Liver (tissue), 9 donors: ENCODE data around the gene CD247. TPM values are rescaled to one million over a fixed set of nuclear protein-coding genes. Genes with fewer than 3 reads are reported as not detected.

Experiments
- DNase-seq: peaks from one replicate; pipeline ENCODE4 v3.0.0-alpha.2; 2017; ENCODE audit warnings: low spot score
- H3K27ac ChIP-seq, 2 donors: one replicate each; pipeline ENCODE4 v1.7.0; 2013; ENCODE audit warnings: inconsistent platforms in 2 of 2, low read length in 2 of 2, control low read depth in 1 of 2, low read depth in 1 of 2, mild to moderate bottlenecking in 1 of 2
- H3K27me3 ChIP-seq, 4 donors: one replicate each; pipeline versions ENCODE4 v1.6.1 to v1.7.0; 2013; ENCODE audit warnings: low read length in 3 of 4, inconsistent platforms in 1 of 4, mild to moderate bottlenecking in 1 of 4, moderate library complexity in 1 of 4; ENCODE audit not compliant: control insufficient read depth in 4 of 4, insufficient read depth in 4 of 4
- H3K36me3 ChIP-seq, 4 donors: one replicate each; pipeline versions ENCODE4 v1.6.1 to v1.7.0; 2013; ENCODE audit warnings: low read length in 3 of 4, mild to moderate bottlenecking in 3 of 4, low read depth in 1 of 4, moderate library complexity in 1 of 4; ENCODE audit not compliant: control insufficient read depth in 4 of 4, insufficient read depth in 3 of 4
- H3K4me1 ChIP-seq, 4 donors: one replicate each; pipeline versions ENCODE4 v1.6.1 to v1.7.0; 2013; ENCODE audit warnings: low read length in 3 of 4, mild to moderate bottlenecking in 3 of 4, moderate library complexity in 1 of 4; ENCODE audit not compliant: control insufficient read depth in 4 of 4, insufficient read depth in 4 of 4
- H3K4me3 ChIP-seq, 3 donors: one replicate each; pipeline versions ENCODE4 v1.6.1 to v1.7.0; 2013; ENCODE audit warnings: low read length in 3 of 3, control low read depth in 1 of 3, low read depth in 1 of 3, mild to moderate bottlenecking in 1 of 3
- H3K9ac ChIP-seq, 2 donors: one replicate each; pipeline ENCODE4 v1.7.0; 2013; ENCODE audit warnings: low read length in 2 of 2, mild to moderate bottlenecking in 2 of 2, moderate library complexity in 2 of 2, control low read depth in 1 of 2, low read depth in 1 of 2
- H3K9me3 ChIP-seq, 4 donors: one replicate each; pipeline versions ENCODE4 v1.6.1 to v1.7.0; 2013; ENCODE audit warnings: low read length in 3 of 4; ENCODE audit not compliant: control insufficient read depth in 4 of 4
- CTCF ChIP-seq: fragments of 150-350 bp; IDR thresholded peaks from 2 replicates; pipeline ENCODE4 v1.5.1; 2017; ENCODE audit warnings: improper control_type of control experiment, low read depth, low read length; ENCODE audit not compliant: missing input control
- EGR1 ChIP-seq, 2 donors: IDR thresholded peaks; 2 replicates each; pipeline ENCODE4 v1.6.1; 2016 to 2018; ENCODE audit warnings: antibody characterized with exemption in 2 of 2, low read depth in 2 of 2
- FOXA1 ChIP-seq: IDR thresholded peaks from 2 replicates; pipeline ENCODE4 v1.6.1; 2016; ENCODE audit warnings: antibody characterized with exemption
- GABPA ChIP-seq, 2 donors: IDR thresholded peaks in 1 of 2; conservative IDR thresholded peaks in 1 of 2; 2 replicates each; pipeline ENCODE4 v1.6.1; 2016; ENCODE audit warnings: antibody characterized with exemption in 2 of 2, mild to moderate bottlenecking in 1 of 2, moderate library complexity in 1 of 2
- HNF4A ChIP-seq, 2 donors: conservative IDR thresholded peaks; 2 replicates each; pipeline ENCODE4 v1.6.1; 2016; ENCODE audit warnings: antibody characterized with exemption in 2 of 2, mild to moderate bottlenecking in 2 of 2
- HNF4G ChIP-seq: IDR thresholded peaks from 2 replicates; pipeline ENCODE4 v1.6.1; 2016; ENCODE audit warnings: antibody characterized with exemption
- NR2F2 ChIP-seq: IDR thresholded peaks from 2 replicates; pipeline ENCODE4 v1.6.1; 2016; ENCODE audit warnings: antibody characterized with exemption
- RXRA ChIP-seq, 2 donors: IDR thresholded peaks; 2 replicates each; pipeline ENCODE4 v1.6.1; 2017 to 2018; ENCODE audit warnings: antibody characterized with exemption in 2 of 2, mild to moderate bottlenecking in 1 of 2
- SP1 ChIP-seq: IDR thresholded peaks from 2 replicates; pipeline ENCODE4 v1.6.1; 2018; ENCODE audit warnings: antibody characterized with exemption, mild to moderate bottlenecking
- TAF1 ChIP-seq: conservative IDR thresholded peaks from 2 replicates; pipeline ENCODE4 v1.6.1; 2016; ENCODE audit warnings: antibody characterized with exemption, mild to moderate bottlenecking
- YY1 ChIP-seq: IDR thresholded peaks from 2 replicates; pipeline ENCODE4 v1.6.1; 2016; ENCODE audit warnings: antibody characterized with exemption, mild to moderate bottlenecking
- ZBTB33 ChIP-seq: IDR thresholded peaks from 2 replicates; pipeline ENCODE4 v1.6.1; 2016; ENCODE audit warnings: antibody characterized with exemption
- WGBS: extraction: QIAGEN DNeasy Blood & Tissue Kit; methylation state at CpG from one replicate; pipeline ENCODE4 v1.1.7; 2013; 5-methylcytosine and 5-hydroxymethylcytosine counted together
- polyA plus RNA-seq, 2 donors: library from polyadenylated mRNA; stranded (reverse) in 1 of 2; unstranded in 1 of 2; fragments of 200-250 nt in 1 of 2; fragments of >200 nt in 1 of 2; fragmentation: Nextera tagmentation in 1 of 2; extraction: Ambion mirVana in 1 of 2; gene quantifications; one replicate each; pipeline versions ENCODE4 v1.2.1 to v1.2.3, GENCODE V29; 2013 to 2015
- total RNA-seq, 2 donors: library from RNA; depleted of rRNA; stranded (reverse); fragments of >200 nt; gene quantifications; one replicate each; pipeline ENCODE4 v1.2.3, GENCODE V29; 2014
- TF ChIP-seq, protein P1 (sequence below): IDR thresholded peaks from 2 replicates; pipeline ENCODE4 v1.6.1; 2016; ENCODE audit warnings: antibody characterized with exemption
- TF ChIP-seq, protein P2 (sequence below): IDR thresholded peaks from 2 replicates; pipeline ENCODE4 v1.6.1; 2016; ENCODE audit warnings: antibody characterized with exemption
- donor health status: healthy.
- donor health status: healthy.
- donor health status: healthy.
- donor health status: healthy.
- donor health status: healthy.

The CD247 gene
- total and polyA plus RNA-seq, 4 donors, result 0.61 to 2.2 (median 1.6) TPM

DNA sequence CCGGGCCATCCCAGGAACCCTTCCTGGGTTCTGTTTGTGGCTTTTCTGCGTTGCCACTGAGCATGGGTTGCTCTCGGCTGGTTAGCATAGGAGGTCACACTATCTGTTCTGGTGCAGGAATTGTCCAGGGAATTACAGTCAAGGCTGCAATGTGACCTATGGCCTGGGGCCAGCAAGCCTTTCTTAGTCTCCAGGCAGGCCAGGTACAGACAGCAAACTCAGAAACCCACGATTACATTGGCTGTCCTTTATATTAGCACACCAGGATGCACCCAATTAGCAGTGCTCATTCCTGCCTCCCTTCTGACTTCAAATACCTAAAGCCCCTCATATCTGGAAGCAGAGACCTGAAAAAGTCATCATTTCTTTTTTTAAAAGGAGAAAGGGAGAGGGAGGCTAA lies 55.2 kb downstream of the CD247 start:
- H3K9ac ChIP-seq, result no peak overlapping the region
- no peak for TF ChIP-seq GABPA (IDR thresholded peaks at IDR 0.05 in 1 of 2, conservative IDR thresholded peaks at IDR 0.05 in 1 of 2)
- TF ChIP-seq ZBTB33, result no peak
- TF ChIP-seq TAF1, result no peak
- no peaks in the 10 kb centered on the region for H3K27me3 ChIP-seq
- H3K9me3 ChIP-seq, result no peaks in the 10 kb centered on the region
- DNase-seq, result no peak
- H3K36me3 ChIP-seq, result no peaks in the 10 kb centered on the region
- no peak overlapping the region for H3K4me3 ChIP-seq
- peaks cover 0 to 5% (median 2%) of the 10 kb centered on the region in 4 donors for H3K4me1 ChIP-seq
- no peak overlapping the region for H3K27ac ChIP-seq
- WGBS, result 75% methylated on average over 4 of the region's 4 CpGs

GRCh38 chr1:167462341-167462740 lies 56.0 kb downstream of the CD247 start:
- Histone ChIP-seq H3K27me3 (no peaks in the 10 kb centered on the region), H3K9me3 (no peaks in the 10 kb centered on the region), H3K4me1 (peaks cover 0 to 5% (median 2%) of the 10 kb centered on the region in 4 donors), H3K36me3 (no peaks in the 10 kb centered on the region), H3K27ac (no peak overlapping the region), H3K4me3 (no peak overlapping the region), H3K9ac (no peak overlapping the region)
- WGBS, result 94% methylated on average over 8 of the region's 8 CpGs
- no peak for TF ChIP-seq HNF4G
- no peak for TF ChIP-seq ZBTB33
- no peak for TF ChIP-seq YY1
- TF ChIP-seq, protein P1, sequence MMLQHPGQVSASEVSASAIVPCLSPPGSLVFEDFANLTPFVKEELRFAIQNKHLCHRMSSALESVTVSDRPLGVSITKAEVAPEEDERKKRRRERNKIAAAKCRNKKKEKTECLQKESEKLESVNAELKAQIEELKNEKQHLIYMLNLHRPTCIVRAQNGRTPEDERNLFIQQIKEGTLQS, result no peak
- no peak for TF ChIP-seq CTCF
- TF ChIP-seq HNF4A (conservative IDR thresholded peaks at IDR 0.05), result no peak
- TF ChIP-seq EGR1 (IDR thresholded peaks at IDR 0.05; ENCODE audit: low read depth in 2 of 2), result no peak
- TF ChIP-seq SP1, result no peak
- TF ChIP-seq RXRA (IDR thresholded peaks at IDR 0.05), result no peak
- TF ChIP-seq GABPA (IDR thresholded peaks at IDR 0.05 in 1 of 2, conservative IDR thresholded peaks at IDR 0.05 in 1 of 2), result no peak
- TF ChIP-seq NR2F2, result no peak
- no peak for TF ChIP-seq FOXA1
- TF ChIP-seq, protein P2, sequence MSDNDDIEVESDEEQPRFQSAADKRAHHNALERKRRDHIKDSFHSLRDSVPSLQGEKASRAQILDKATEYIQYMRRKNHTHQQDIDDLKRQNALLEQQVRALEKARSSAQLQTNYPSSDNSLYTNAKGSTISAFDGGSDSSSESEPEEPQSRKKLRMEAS, result no peak
- DNase-seq, result no peak
